ENCODE results near the gene MAP3K20. TPM values are rescaled to one million over a fixed set of nuclear protein-coding genes. Genes with fewer than 3 reads are reported as not detected.

MAP3K20 gene
- total and polyA plus RNA-seq, 10 of the 15 experiments (the other 5 are each of a cell fraction or from before 2014, with no cell fraction given), result 0.04 to 5.6 (median 2.3) TPM

- TF ChIP-seq SRF (IDR thresholded peaks at IDR 0.05; ENCODE audit: low read depth in 2 of 2, low read length in 2 of 2) (no peak), SIN3A (IDR thresholded peaks at IDR 0.05; ENCODE audit: low read depth, low read length) (no peak), RFX5 (IDR thresholded peaks at IDR 0.05; ENCODE audit: low read depth, low read length) (no peak), GATAD2B (conservative IDR thresholded peaks at IDR 0.05; ENCODE audit: low read depth) (no peak), ATF3 (IDR thresholded peaks at IDR 0.05; ENCODE audit: borderline replicate concordance, extremely low read depth, low read depth, low read length) (no peak), REST (IDR thresholded peaks at IDR 0.05; ENCODE audit: low read depth, low read length) (no peak)
These were observed 176.9 kb downstream of the MAP3K20 start (continued) for GRCh38 chr2:173252581-173252980.

GRCh38 chr2:173254659-173255058 is 179.0 kb downstream of the MAP3K20 start:
- no peak for TF ChIP-seq NBN (IDR thresholded peaks at IDR 0.05)
- TF ChIP-seq LARP7 (IDR thresholded peaks at IDR 0.05), result no peak
- TF ChIP-seq IKZF1 (conservative IDR thresholded peaks at IDR 0.05), result no peak
- TF ChIP-seq CHD1 (IDR thresholded peaks at IDR 0.05; ENCODE audit: low read depth, low read length), result no peak
- no peak for TF ChIP-seq BCLAF1 (IDR thresholded peaks at IDR 0.05)
- TF ChIP-seq SUZ12 (IDR thresholded peaks at IDR 0.05; ENCODE audit: unreplicated experiment), result no peak
- no peak for TF ChIP-seq USF2 (IDR thresholded peaks at IDR 0.05; ENCODE audit: borderline replicate concordance, low read depth, low read length)
- no peak for TF ChIP-seq STAT3 (IDR thresholded peaks at IDR 0.05; ENCODE audit: low read depth, low read length)
- no peak for TF ChIP-seq NRF1 (conservative IDR thresholded peaks at IDR 0.05; ENCODE audit: low read depth, low read length)
- TF ChIP-seq CHD2 (IDR thresholded peaks at IDR 0.05; ENCODE audit: borderline replicate concordance, low read depth, low read length), result no peak
- no peak overlapping the region for H2AFZ ChIP-seq (ENCODE audit: control insufficient read depth, low read depth, low read length)
- no peaks in the 10 kb centered on the region for H3K36me3 ChIP-seq (ENCODE audit: control insufficient read depth in 2 of 2, insufficient read depth in 2 of 2, low read length in 1 of 2)
- ChIA-PET POLR2A (no interaction called here), RAD21 (ENCODE audit: unreplicated experiment) (no interaction called here), SMC1A (ENCODE audit: uncharacterized antibody, unreplicated experiment) (no interaction called here), CTCF (no interaction called here)
- H3K27ac ChIP-seq (ENCODE audit: control insufficient read depth, insufficient read depth), result no peak overlapping the region
- in situ Hi-C loops (cut with MboI) (no loop called here), intact Hi-C loops (cut with micrococcal nuclease; ENCODE audit: unreplicated experiment) (no loop called here)
- DNase-seq (ENCODE audit: low read depth, low spot score) (no peak), ATAC-seq (no peak), FAIRE-seq (no peak)
- no peaks in the 10 kb centered on the region; a peak in 1 of 4 replicates for H3K27me3 ChIP-seq (replicated peaks in 1 of 2; ENCODE audit: control insufficient read depth in 2 of 2, insufficient read depth in 2 of 2, low read length in 1 of 2)
- BruUV-seq (replicated peaks), result no TSS peak
- H3K79me2 ChIP-seq (ENCODE audit: control insufficient read depth, insufficient read depth, low read length), result no peaks in the 10 kb centered on the region
- no peaks in the 10 kb centered on the region for H3K4me1 ChIP-seq (ENCODE audit: control insufficient read depth, insufficient read depth, low read length)
- H3K9me3 ChIP-seq (replicated peaks; ENCODE audit: control insufficient read depth, insufficient read depth, low read length), result no peaks in the 10 kb centered on the region
- no peak overlapping the region for H3K4me3 ChIP-seq
- H4K20me1 ChIP-seq (ENCODE audit: control insufficient read depth, insufficient read depth), result no peaks in the 10 kb centered on the region
- no peak overlapping the region for H3K4me2 ChIP-seq (ENCODE audit: control insufficient read depth, insufficient read depth)
- WGBS (ENCODE audit: insufficient coverage, insufficient replicate concordance, low lambda C conversion rate, missing lambda C conversion rate), result 100% methylated on average over 1 of the region's 1 CpG
- H3K9ac ChIP-seq (ENCODE audit: control insufficient read depth, insufficient read depth, low read length), result no peak overlapping the region
